ENCODE measurements around the gene PAAF1. TPM values are rescaled to one million over a fixed set of nuclear protein-coding genes. Genes with fewer than 3 reads are reported as not detected.

Gene PAAF1
- total RNA-seq, 2 donors from 2014 or later = 31.3 to 74.3 TPM

DNA sequence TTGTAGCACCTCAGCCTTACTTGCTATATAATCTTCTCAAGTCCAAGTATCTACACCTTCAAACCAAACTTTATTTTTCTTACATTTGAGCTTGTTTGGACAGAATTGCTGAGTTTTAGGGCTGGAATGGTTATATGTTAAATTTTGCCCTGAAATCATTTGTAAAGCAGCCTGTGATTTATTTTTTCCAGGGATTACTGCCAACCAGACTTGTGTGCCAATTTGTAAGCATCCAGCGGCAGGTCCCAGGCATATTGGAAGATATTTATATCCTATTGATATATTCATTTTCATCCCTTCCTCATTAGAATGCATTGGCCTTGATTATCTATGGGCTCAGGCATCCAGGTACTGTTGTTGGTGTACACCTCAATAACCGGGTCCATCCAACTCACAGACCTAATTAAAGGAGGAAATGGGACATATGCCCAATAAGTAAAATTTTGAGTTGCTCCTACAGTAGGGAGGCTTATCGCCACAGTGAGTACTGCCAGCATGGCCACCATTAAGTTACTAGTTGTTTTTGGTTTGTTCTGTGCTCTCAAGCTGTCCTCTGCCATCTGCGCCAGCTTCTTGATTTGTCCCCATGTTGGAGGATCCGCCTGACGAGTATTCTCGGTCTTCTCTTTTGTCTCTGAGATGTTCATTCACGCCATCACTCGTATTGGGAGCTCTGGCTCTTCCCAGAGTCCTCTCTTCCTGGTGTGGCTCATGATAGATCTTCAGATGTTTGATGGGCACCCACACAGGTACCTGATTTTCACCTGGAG is 64.2 kb downstream of the PAAF1 start:
- Histone ChIP-seq H3K36me3 (ENCODE audit: control insufficient read depth, insufficient read depth, low read length) (no peaks in the 10 kb centered on the region), H3K27ac (ENCODE audit: low read depth, low read length) (no peak overlapping the region), H3K9ac (ENCODE audit: extremely low read depth, low read length, poor library complexity, severe bottlenecking) (no peak overlapping the region), H3K9me3 (ENCODE audit: control insufficient read depth, low read length) (peaks cover 43% of the 10 kb centered on the region), H3K4me1 (ENCODE audit: control insufficient read depth, insufficient read depth, low read length) (no peaks in the 10 kb centered on the region), H3K4me3 (ENCODE audit: low read length) (no peak overlapping the region), H3K27me3 (ENCODE audit: control insufficient read depth, insufficient read depth, low read length, poor library complexity, severe bottlenecking) (no peaks in the 10 kb centered on the region)
- 95 to 97% methylated on average over 7 to 9 of the region's 9 CpGs for WGBS, 2 experiments (ENCODE audit: insufficient coverage in 1 of 2, insufficient read length in 1 of 2)
- Mint-ChIP-seq H3K27me3 (ENCODE audit: insufficient read depth) (peaks cover 5% of the 10 kb centered on the region), H3K36me3 (ENCODE audit: low read depth) (peaks cover 20% of the 10 kb centered on the region), H3K27ac (no peak overlapping the region), H3K4me3 (no peak overlapping the region), H3K4me1 (no peaks in the 10 kb centered on the region), H3K9me3 (peaks cover 65% of the 10 kb centered on the region)
- no peak for DNase-seq
- TF ChIP-seq, protein P1, sequence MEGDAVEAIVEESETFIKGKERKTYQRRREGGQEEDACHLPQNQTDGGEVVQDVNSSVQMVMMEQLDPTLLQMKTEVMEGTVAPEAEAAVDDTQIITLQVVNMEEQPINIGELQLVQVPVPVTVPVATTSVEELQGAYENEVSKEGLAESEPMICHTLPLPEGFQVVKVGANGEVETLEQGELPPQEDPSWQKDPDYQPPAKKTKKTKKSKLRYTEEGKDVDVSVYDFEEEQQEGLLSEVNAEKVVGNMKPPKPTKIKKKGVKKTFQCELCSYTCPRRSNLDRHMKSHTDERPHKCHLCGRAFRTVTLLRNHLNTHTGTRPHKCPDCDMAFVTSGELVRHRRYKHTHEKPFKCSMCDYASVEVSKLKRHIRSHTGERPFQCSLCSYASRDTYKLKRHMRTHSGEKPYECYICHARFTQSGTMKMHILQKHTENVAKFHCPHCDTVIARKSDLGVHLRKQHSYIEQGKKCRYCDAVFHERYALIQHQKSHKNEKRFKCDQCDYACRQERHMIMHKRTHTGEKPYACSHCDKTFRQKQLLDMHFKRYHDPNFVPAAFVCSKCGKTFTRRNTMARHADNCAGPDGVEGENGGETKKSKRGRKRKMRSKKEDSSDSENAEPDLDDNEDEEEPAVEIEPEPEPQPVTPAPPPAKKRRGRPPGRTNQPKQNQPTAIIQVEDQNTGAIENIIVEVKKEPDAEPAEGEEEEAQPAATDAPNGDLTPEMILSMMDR (conservative IDR thresholded peaks at IDR 0.05) = no peak

DNA sequence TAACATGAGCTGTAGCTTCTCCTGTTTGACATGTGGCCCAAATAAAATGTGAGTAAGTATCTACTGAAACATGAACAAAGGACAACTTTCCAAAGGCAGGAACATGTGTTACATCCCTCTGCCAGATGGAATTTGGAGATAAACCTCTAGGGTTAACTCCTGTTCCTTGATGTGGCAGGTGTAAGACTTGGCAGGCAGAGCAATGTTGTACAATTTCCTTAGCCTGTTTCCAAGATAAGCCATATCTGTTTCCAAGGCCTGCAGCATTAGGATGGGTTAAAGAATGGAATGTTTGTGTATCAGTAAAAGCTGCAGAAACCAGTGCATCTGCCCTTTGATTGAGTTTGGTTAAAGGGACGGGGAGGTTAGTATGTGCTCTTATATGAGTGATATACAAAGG is 65.2 kb downstream of the PAAF1 start:
- H3K36me3 ChIP-seq (ENCODE audit: control insufficient read depth, insufficient read depth, low read length) = no peaks in the 10 kb centered on the region
- Mint-ChIP-seq H3K4me1 (no peaks in the 10 kb centered on the region), H3K9me3 (peaks cover 70% of the 10 kb centered on the region), H3K4me3 (no peak overlapping the region), H3K36me3 (ENCODE audit: low read depth) (peaks cover 19% of the 10 kb centered on the region), H3K27ac (no peak overlapping the region), H3K27me3 (ENCODE audit: insufficient read depth) (peaks cover 8% of the 10 kb centered on the region)
- no peak overlapping the region for H3K9ac ChIP-seq (ENCODE audit: extremely low read depth, low read length, poor library complexity, severe bottlenecking)
- TF ChIP-seq, protein P1 (conservative IDR thresholded peaks at IDR 0.05) = no peak
- 91 to 100% methylated on average over 1 of the region's 1 CpG for WGBS, 2 experiments (ENCODE audit: insufficient coverage in 1 of 2, insufficient read length in 1 of 2)
- no peaks in the 10 kb centered on the region for H3K27me3 ChIP-seq (ENCODE audit: control insufficient read depth, insufficient read depth, low read length, poor library complexity, severe bottlenecking)
- no peak overlapping the region for H3K4me3 ChIP-seq (ENCODE audit: low read length)
- DNase-seq = no peak
- H3K4me1 ChIP-seq (ENCODE audit: control insufficient read depth, insufficient read depth, low read length) = no peaks in the 10 kb centered on the region
- H3K9me3 ChIP-seq (ENCODE audit: control insufficient read depth, low read length) = peaks cover 50% of the 10 kb centered on the region
- H3K27ac ChIP-seq (ENCODE audit: low read depth, low read length) = no peak overlapping the region

DNA sequence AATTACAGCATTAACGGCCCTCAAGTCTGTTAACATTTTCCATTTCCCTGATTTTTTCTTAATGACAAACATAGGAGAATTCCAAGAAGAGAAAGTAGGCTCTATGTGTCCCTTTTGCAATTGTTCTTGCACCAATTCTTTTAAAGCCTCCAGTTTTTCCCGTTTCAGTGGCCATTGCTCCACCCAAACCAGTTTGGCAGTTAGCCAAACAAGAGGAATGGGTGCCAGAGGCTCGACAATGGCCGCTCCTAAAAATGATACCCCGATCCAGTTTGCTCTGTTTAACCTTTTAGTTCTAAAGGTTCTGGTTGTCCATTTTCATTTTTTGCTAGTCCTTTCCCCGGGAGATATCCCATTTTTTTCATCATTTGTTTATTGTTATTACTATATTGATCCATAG is 67.3 kb downstream of the PAAF1 start:
- 87 to 89% methylated on average over 5 to 6 of the region's 6 CpGs for WGBS, 2 experiments (ENCODE audit: insufficient coverage in 1 of 2, insufficient read length in 1 of 2)

More for the DNA sequence above, 67.3 kb downstream of the PAAF1 start:
- Histone ChIP-seq H3K9me3 (ENCODE audit: control insufficient read depth, low read length) (peaks cover 46% of the 10 kb centered on the region), H3K36me3 (ENCODE audit: control insufficient read depth, insufficient read depth, low read length) (no peaks in the 10 kb centered on the region), H3K4me3 (ENCODE audit: low read length) (no peak overlapping the region), H3K4me1 (ENCODE audit: control insufficient read depth, insufficient read depth, low read length) (no peaks in the 10 kb centered on the region), H3K27ac (ENCODE audit: low read depth, low read length) (no peak overlapping the region), H3K9ac (ENCODE audit: extremely low read depth, low read length, poor library complexity, severe bottlenecking) (no peak overlapping the region), H3K27me3 (ENCODE audit: control insufficient read depth, insufficient read depth, low read length, poor library complexity, severe bottlenecking) (no peaks in the 10 kb centered on the region)
- TF ChIP-seq, protein P1 (conservative IDR thresholded peaks at IDR 0.05) = no peak
- peaks cover 10% of the 10 kb centered on the region for H3K36me3 Mint-ChIP-seq (ENCODE audit: low read depth)
- DNase-seq = no peak
- H3K4me3 Mint-ChIP-seq = no peak overlapping the region
- peaks cover 59% of the 10 kb centered on the region for H3K9me3 Mint-ChIP-seq
- no peak overlapping the region for H3K27ac Mint-ChIP-seq
- peaks cover 8% of the 10 kb centered on the region for H3K27me3 Mint-ChIP-seq (ENCODE audit: insufficient read depth)
- H3K4me1 Mint-ChIP-seq = no peaks in the 10 kb centered on the region
